Retinal pigment epithelial cell (primary cell): ENCODE measurements around the gene AOPEP.

Source experiments
- DNase-seq: peaks from one replicate; pipeline ENCODE4 v3.0.0-alpha.2; 2010; ENCODE audit warnings: low read depth
- H3K4me3 ChIP-seq: 2 replicates; pipeline ENCODE4 v1.5.1; 2011; ENCODE audit warnings: mild to moderate bottlenecking, low read length, control low read depth, moderate library complexity
- CTCF ChIP-seq: conservative IDR thresholded peaks from 2 replicates; pipeline ENCODE4 v1.5.1; 2011; ENCODE audit warnings: low read depth, low read length, control low read depth, inconsistent platforms

AOPEP gene

GRCh38 chr9:94881454-94881853, 155.0 kb downstream of the AOPEP start:
- no peak for TF ChIP-seq CTCF
- DNase-seq, result no peak
- no peak overlapping the region for H3K4me3 ChIP-seq

GRCh38 chr9:94881940-94882339, 155.4 kb downstream of the AOPEP start:
- no peak overlapping the region for H3K4me3 ChIP-seq
- TF ChIP-seq CTCF, result no peak
- DNase-seq, result no peak

GRCh38 chr9:94882966-94883641, 156.6 kb downstream of the AOPEP start:
- H3K4me3 ChIP-seq, result no peak overlapping the region
- no peak for TF ChIP-seq CTCF
- DNase-seq, result no peak

- DNase-seq, result no peak
- H3K4me3 ChIP-seq, result no peak overlapping the region
- TF ChIP-seq CTCF, result no peak
Observed at GRCh38 chr9:94885854-94886447, 159.5 kb downstream of the AOPEP start.

GRCh38 chr9:94887721-94888120, 161.2 kb downstream of the AOPEP start:
- DNase-seq, result no peak
- no peak for TF ChIP-seq CTCF
- no peak overlapping the region for H3K4me3 ChIP-seq

GRCh38 chr9:94888775-94889174, 162.3 kb downstream of the AOPEP start:
- DNase-seq, result no peak
- no peak overlapping the region for H3K4me3 ChIP-seq
- TF ChIP-seq CTCF, result no peak

- no peak for DNase-seq
- no peak for TF ChIP-seq CTCF
- H3K4me3 ChIP-seq, result no peak overlapping the region
Observed at GRCh38 chr9:94889628-94890027, 163.1 kb downstream of the AOPEP start.
